Measurements from ENCODE around the gene PHF19. TPM values are rescaled to one million over a fixed set of nuclear protein-coding genes. Genes with fewer than 3 reads are reported as not detected.
A peak's percentile ranks its signal among the peaks of the same experiment; 100 is the strongest.

The PHF19 gene
- total RNA-seq, 4 donors from 2014 or later = 11.3 to 15.5 (median 13.8) TPM

DNA sequence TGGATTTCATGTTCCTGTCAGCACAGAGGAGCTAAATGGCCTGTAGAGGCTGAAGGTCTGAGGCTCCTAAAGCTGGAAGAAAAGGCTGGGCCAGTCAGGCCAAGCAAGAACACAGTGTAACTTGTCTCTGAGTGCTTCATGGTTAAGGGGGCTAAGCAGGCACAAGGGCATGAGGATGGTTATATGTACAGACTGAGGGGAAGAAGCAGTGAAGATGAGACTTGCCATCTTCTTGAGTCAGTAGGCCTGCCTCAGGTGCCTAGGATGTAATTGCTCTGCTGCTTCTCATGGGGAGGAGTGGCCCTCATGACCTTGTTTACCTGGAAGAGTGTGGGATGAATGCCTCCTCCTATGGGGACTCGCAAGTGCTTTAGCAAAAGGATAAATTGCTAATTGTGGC lies 25.5 kb downstream of the PHF19 start:
- Histone ChIP-seq H3K36me3 (peaks cover 19% of the 10 kb centered on the region), H3K4me1 (no peaks in the 10 kb centered on the region), H3K27me3 (no peaks in the 10 kb centered on the region), H3K4me3 (no peak overlapping the region), H3K27ac (no peak overlapping the region), H3K9me3 (no peaks in the 10 kb centered on the region)
- 100% methylated on average over 1 of the region's 1 CpG for WGBS
- DNase-seq (ENCODE audit: low spot score in 2 of 2) = no peak
- TF ChIP-seq POLR2AphosphoS5 (IDR thresholded peaks at IDR 0.05) = no peak
- no peak for TF ChIP-seq EP300 (IDR thresholded peaks at IDR 0.05)
- TF ChIP-seq CTCF (IDR thresholded peaks at IDR 0.05) = no peak
- TF ChIP-seq POLR2A (IDR thresholded peaks at IDR 0.05) = no peak

- no peaks in the 10 kb centered on the region for H3K4me1 ChIP-seq
- TF ChIP-seq POLR2A (IDR thresholded peaks at IDR 0.05) (no peak), POLR2AphosphoS5 (IDR thresholded peaks at IDR 0.05) (no peak), EP300 (IDR thresholded peaks at IDR 0.05) (no peak), CTCF (IDR thresholded peaks at IDR 0.05) (no peak)
- no peak for DNase-seq (ENCODE audit: low spot score in 2 of 2)
- H3K9me3 ChIP-seq = no peaks in the 10 kb centered on the region
- H3K4me3 ChIP-seq = no peak overlapping the region
- 96% methylated on average over 3 of the region's 3 CpGs for WGBS
- H3K27me3 ChIP-seq = no peaks in the 10 kb centered on the region
- H3K27ac ChIP-seq = no peak overlapping the region
- peaks cover 19% of the 10 kb centered on the region for H3K36me3 ChIP-seq
Observed at GRCh38 chr9:120850315-120850714, 26.7 kb downstream of the PHF19 start.

DNA sequence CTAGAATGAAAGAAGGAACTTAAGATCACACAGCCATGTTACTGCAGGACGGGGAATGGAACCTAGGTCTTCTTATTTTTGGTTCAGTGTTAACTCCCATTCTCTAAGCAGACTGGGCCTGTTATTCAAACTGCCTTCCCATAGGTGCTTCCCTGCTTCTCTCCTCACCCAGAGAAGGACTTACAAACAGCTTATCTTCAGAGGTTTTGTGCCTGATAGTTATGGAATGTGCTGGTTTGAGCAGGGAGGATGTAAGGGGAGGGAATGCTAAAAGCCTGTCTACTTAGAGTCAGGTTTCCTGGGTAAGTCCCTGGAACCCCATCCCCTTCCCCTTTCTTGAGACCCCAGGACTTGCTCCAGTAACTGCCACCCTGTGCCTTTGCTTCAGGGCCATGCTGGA lies 30.1 kb downstream of the PHF19 start:
- Histone ChIP-seq H3K9me3 (no peaks in the 10 kb centered on the region), H3K4me3 (no peak overlapping the region), H3K36me3 (peaks cover 4% of the 10 kb centered on the region), H3K27me3 (no peaks in the 10 kb centered on the region), H3K4me1 (peaks cover 4% of the 10 kb centered on the region), H3K27ac (no peak overlapping the region)
- WGBS = 87% methylated on average over 1 of the region's 1 CpG
- no peak for TF ChIP-seq EP300 (IDR thresholded peaks at IDR 0.05)
- no peak for DNase-seq (ENCODE audit: low spot score in 2 of 2)

DNA sequence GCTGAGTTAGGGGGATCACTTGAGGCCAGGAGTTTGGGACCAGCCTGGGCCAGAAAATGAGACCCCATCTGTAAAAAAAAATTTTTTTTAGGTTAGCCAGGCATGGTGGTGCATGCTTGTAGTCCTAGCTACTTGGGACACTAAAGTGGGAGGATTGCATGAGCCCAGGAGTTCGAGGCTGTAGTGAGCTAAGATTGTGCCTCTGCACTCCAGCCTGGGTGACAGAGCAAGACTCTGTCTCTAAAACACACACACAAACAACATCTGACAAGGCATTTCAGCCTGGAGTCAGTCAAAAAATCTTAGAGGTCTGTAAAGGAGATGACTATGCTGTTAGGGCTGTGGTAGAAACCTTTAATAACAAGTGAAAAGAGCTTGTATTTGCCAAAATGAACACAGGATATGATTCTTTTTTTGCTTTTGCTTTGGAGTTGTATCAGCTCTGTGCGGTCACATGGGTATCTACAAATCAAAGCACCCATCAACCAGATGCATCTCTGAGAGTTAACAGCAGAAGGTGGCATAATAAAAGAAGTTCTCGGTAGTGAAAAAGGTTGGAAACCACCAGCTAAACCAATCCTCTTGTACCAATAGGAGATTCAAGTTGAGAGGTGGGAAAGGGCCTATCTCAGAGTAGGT lies 30.6 kb downstream of the PHF19 start:
- Histone ChIP-seq H3K4me1 (peaks cover 10% of the 10 kb centered on the region), H3K36me3 (peaks cover 3% of the 10 kb centered on the region), H3K9me3 (no peaks in the 10 kb centered on the region), H3K4me3 (no peak overlapping the region), H3K27me3 (no peaks in the 10 kb centered on the region), H3K27ac (no peak overlapping the region)
- no peak for TF ChIP-seq EP300 (IDR thresholded peaks at IDR 0.05)
- no peak for TF ChIP-seq CTCF (IDR thresholded peaks at IDR 0.05)
- no peak for TF ChIP-seq POLR2AphosphoS5 (IDR thresholded peaks at IDR 0.05)
- TF ChIP-seq POLR2A (IDR thresholded peaks at IDR 0.05) = no peak
- DNase-seq (ENCODE audit: low spot score in 2 of 2) = no peak
- WGBS = 86% methylated on average over 3 of the region's 3 CpGs

DNA sequence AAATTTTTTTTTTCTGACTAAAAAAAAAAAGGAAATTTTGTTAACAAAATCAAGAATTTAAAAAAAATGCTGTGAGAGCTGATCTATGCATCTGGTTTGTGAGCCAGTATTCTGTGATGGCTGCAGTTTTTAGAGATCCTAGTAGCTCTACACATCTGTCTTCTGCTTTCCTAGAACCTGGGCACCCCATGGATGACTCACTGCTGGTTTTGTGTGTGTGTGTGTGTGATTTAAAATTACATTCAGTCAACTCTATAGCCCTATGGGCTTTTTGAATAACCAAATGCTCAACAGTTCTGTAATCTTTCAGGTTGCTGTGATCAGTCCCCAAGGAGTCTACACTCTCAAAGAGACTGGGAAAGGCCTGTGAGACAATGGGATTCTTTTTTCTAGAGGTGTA lies 31.7 kb downstream of the PHF19 start:
- no peak overlapping the region for H3K27ac ChIP-seq
- no peak for TF ChIP-seq POLR2AphosphoS5 (IDR thresholded peaks at IDR 0.05)
- TF ChIP-seq POLR2A (IDR thresholded peaks at IDR 0.05) = no peak
- TF ChIP-seq EP300 (IDR thresholded peaks at IDR 0.05) = no peak
- H3K36me3 ChIP-seq = peaks cover 2% of the 10 kb centered on the region
- no peak overlapping the region for H3K4me3 ChIP-seq
- no peaks in the 10 kb centered on the region for H3K9me3 ChIP-seq
- no peak for DNase-seq (ENCODE audit: low spot score in 2 of 2)
- peaks cover 13% of the 10 kb centered on the region for H3K4me1 ChIP-seq
- H3K27me3 ChIP-seq = no peaks in the 10 kb centered on the region

DNA sequence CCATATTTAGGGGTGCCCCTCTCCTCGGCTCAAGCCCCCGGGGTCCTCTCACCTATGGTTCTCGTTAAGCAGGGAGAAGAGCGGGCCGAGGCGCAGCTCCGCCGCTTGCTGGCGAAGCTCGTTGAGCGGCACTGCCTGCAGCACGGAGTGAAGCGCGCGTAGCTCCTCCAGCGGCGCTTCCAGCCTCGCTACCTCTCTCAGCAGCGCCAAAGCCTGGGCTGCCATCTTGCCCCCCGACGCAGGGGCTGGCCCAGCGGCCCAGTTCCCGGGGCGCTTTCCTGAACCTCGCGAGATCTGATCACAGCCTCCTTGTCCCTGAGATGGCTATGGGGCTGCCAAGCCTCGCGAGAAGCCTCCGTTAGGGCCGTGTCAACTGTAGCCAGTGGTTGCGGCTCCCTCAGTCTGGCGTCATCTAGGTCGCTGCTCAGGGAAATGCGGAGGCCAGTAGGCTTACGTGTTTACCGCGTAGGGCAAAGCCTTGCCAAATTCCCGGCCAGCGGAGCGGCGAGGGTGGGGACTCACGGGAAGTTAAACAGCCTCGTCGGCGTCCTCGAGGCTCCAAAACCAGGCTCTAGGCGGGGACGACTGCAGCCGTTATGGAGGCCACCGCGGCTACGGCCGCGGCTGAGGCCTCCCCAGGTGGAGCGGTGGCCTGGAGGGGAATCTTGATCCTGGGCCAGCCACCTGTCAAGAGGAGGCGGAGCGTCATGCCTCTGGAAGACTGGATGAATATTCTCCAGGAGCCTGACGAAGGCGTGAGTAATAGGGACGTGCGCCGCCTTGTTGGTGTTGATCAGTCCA lies 34.1 kb downstream of the PHF19 start, which contains the start of gene PSMD5:
TSS of gene PSMD5 (minus strand) at position 238 of the 801 bp plus-strand sequence. CDS start at position 225, 13 bp downstream.
- Histone ChIP-seq H3K4me1 (peaks cover 19% of the 10 kb centered on the region), H3K27ac (peak within 1 kb of the TSS; percentile 96), H3K9me3 (no peaks in the 10 kb centered on the region), H3K36me3 (peaks cover 2% of the 10 kb centered on the region), H3K27me3 (no peaks in the 10 kb centered on the region), H3K4me3 (peak within 1 kb of the TSS; percentile 88)
- peak; percentile 99 for DNase-seq (ENCODE audit: low spot score in 2 of 2)
- TF ChIP-seq POLR2AphosphoS5 (IDR thresholded peaks at IDR 0.05) (peak; percentile 65 to 97 (median 77)), POLR2A (IDR thresholded peaks at IDR 0.05) (peak; percentile 70 to 89), CTCF (IDR thresholded peaks at IDR 0.05) (no peak), EP300 (IDR thresholded peaks at IDR 0.05) (no peak)
- WGBS = 6% methylated on average over 54 of the region's 62 CpGs
